WERI-Rb-1 (cell line): Measurements from ENCODE around the gene APLP2.

ENCODE experiments used
- DNase-seq: peaks from one replicate; pipeline ENCODE4 v3.0.0-alpha.2; 2020
- H3K27ac ChIP-seq: fragments of 250-450 bp; sonication (Bioruptor Pico); 2 replicates; pipeline ENCODE4 v1.5.1; 2020; ENCODE audit warnings: mild to moderate bottlenecking, moderate library complexity
- H3K27me3 ChIP-seq: fragments of 250-450 bp; sonication (Bioruptor Pico); 2 replicates; pipeline ENCODE4 v1.5.1; 2021; ENCODE audit warnings: mild to moderate bottlenecking, low read depth, moderate library complexity; ENCODE audit not compliant: insufficient read depth, severe bottlenecking
- H3K36me3 ChIP-seq: fragments of 250-450 bp; sonication (Bioruptor Pico); 2 replicates; pipeline ENCODE4 v1.5.1; 2020; ENCODE audit warnings: mild to moderate bottlenecking, moderate library complexity
- H3K4me3 ChIP-seq: 2 replicates; pipeline ENCODE4 v1.5.1; 2011; ENCODE audit warnings: low read depth, mild to moderate bottlenecking, control low read depth, low read length
- H3K9me3 ChIP-seq: fragments of 250-450 bp; sonication (Bioruptor Pico); 2 replicates; pipeline ENCODE4 v1.5.1; 2021; ENCODE audit warnings: mild to moderate bottlenecking, moderate library complexity; ENCODE audit not compliant: severe bottlenecking
- TF ChIP-seq, protein P1 (sequence below): IDR thresholded peaks from 2 replicates; pipeline ENCODE4 v1.5.1; 2011; ENCODE audit warnings: low read depth, mild to moderate bottlenecking, control low read depth, inconsistent platforms, low read length

Gene APLP2

DNA sequence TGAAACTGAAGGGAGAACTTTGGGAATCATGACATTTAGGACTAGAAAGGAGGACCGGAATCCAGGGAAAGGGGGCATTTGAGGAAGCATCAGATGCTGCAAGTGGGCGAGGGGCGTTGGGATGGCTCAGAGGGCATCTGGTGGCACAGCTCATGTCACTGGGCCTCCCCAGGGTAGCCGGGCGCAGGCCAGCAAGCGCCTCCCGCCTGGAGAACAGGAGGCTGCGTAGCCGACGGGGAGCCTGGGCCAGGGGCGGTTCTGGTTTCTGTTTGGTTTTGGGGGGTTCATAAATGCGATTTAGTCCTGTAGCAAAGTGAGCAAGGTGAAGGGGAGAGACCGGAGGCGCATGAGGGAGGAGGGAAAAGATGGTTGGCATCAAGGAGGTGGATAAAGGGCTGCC is 89.4 kb downstream of the APLP2 start:
- H3K4me3 ChIP-seq: no peak overlapping the region

DNA sequence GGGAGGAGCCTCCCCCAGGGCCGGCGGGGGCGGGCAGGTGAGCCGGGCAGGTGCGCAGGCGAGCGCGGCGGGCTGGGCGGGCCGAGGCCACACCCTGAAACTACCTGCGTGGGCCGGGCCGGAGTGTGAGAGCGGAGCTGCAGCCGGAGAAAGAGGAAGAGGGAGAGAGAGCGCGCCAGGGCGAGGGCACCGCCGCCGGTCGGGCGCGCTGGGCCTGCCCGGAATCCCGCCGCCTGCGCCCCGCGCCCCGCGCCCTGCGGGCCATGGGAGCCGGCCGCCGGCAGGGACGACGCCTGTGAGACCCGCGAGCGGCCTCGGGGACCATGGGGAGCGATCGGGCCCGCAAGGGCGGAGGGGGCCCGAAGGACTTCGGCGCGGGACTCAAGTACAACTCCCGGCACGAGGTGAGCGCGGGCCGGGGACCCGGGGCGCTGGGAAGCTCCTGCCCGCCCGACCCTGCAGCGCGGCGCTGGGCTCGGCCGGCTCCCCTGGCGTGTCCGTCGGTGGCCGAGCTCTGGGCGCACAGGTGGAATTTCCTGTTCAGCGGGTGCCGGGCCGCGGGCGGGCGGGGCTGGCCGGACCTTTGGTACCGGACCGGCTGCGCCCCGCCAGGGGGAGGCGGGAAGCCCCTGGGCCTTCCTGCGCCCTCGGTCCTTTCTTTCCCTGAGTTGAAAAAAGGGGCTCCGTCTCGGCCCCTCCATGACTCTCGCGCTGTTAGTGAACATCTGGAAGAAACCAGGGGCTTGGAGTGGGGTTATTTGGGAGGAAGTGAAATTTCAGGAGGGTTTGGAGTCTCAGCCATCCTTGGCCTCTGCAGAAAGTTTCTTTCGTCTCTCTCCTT is 90.2 kb downstream of the APLP2 start, which contains the start of gene ST14:
TSS of gene ST14 (plus strand) at position 126 of the 841 bp plus-strand sequence. CDS start at position 324, 198 bp downstream.
- TF ChIP-seq, protein P1, sequence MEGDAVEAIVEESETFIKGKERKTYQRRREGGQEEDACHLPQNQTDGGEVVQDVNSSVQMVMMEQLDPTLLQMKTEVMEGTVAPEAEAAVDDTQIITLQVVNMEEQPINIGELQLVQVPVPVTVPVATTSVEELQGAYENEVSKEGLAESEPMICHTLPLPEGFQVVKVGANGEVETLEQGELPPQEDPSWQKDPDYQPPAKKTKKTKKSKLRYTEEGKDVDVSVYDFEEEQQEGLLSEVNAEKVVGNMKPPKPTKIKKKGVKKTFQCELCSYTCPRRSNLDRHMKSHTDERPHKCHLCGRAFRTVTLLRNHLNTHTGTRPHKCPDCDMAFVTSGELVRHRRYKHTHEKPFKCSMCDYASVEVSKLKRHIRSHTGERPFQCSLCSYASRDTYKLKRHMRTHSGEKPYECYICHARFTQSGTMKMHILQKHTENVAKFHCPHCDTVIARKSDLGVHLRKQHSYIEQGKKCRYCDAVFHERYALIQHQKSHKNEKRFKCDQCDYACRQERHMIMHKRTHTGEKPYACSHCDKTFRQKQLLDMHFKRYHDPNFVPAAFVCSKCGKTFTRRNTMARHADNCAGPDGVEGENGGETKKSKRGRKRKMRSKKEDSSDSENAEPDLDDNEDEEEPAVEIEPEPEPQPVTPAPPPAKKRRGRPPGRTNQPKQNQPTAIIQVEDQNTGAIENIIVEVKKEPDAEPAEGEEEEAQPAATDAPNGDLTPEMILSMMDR: no peak
- no peak for DNase-seq
- Histone ChIP-seq H3K36me3 (no peaks in the 10 kb centered on the region), H3K27ac (no peak within 1 kb of the TSS), H3K4me3 (no peak within 1 kb of the TSS), H3K27me3 (no peaks in the 10 kb centered on the region), H3K9me3 (no peaks in the 10 kb centered on the region)

More for the DNA sequence above, 89.4 kb downstream of the APLP2 start:
- no peaks in the 10 kb centered on the region for H3K27me3 ChIP-seq
- H3K36me3 ChIP-seq: no peaks in the 10 kb centered on the region
- H3K9me3 ChIP-seq: no peaks in the 10 kb centered on the region
- no peak overlapping the region for H3K27ac ChIP-seq
- DNase-seq: no peak
- TF ChIP-seq, protein P1: no peak

DNA sequence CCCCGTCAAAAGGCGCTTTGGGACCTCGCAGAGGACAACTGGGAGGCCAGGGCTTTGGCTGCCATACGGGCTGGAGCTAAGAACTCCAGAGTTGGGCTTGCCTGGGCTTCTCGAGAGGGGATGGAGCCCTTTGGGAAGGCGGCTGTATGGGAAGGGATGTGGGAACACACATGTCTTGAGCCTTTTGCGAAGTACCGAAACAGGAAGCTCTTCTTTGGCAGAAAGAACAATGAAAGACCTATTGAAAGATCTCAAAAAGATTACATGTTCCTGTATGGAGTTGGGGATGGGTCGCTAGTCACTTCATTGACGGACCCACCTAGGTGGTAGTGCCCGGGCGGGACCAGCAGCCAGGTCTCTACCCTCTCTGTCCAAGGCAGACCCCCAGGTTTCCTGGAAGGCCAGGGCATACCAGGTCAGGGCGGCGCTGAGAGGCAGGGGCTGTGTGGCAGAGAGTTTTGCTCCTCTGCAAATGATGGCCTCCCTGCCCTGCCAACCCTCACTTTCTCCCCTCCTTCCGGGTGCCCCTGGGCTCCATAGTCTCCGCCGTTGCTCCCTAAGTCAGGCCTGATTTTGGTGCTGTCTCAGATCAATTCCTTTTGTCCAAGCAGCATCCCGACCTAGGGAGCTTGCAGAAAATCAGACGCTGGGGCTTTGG is 90.9 kb downstream of the APLP2 start:
- TF ChIP-seq, protein P1: no peak
- Histone ChIP-seq H3K36me3 (no peaks in the 10 kb centered on the region), H3K27me3 (no peaks in the 10 kb centered on the region), H3K9me3 (no peaks in the 10 kb centered on the region), H3K27ac (no peak overlapping the region), H3K4me3 (no peak overlapping the region)
- no peak for DNase-seq

DNA sequence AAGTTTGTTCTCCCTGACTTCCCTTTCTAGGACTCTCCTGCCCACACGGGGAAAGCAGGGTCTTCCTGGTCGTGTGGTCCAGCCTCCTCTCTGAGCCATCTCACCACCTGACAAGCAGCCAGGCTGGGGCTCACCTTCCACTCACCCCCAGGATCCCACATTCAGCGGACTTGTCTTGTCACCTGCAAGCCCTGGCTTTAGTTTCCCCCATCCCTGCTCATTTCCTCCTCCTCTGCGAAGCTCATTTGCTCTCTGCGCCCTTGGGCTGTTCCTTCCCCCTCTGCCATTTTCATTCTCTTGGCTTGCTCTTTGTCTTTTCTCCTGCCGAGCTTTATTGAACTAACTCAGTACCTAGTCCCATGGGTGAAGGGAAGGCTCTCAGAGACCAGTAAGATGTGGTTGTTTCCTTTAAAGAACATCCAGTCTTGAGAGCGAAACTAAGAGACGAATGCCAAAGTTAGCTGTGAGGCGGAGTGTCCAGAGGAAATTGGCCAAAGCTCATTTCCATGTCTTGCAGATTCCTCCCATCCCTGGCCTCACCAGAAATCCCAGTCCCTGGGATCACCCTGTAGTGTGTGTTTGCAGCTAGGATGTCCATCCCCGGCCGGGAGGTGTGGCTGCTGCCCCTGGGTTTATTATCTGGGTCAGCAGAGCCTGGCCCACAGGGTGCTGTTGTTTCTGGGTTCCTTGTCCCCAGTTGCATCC is 91.9 kb downstream of the APLP2 start:
- Histone ChIP-seq H3K9me3 (no peaks in the 10 kb centered on the region), H3K4me3 (no peak overlapping the region), H3K27me3 (no peaks in the 10 kb centered on the region), H3K36me3 (no peaks in the 10 kb centered on the region), H3K27ac (no peak overlapping the region)
- TF ChIP-seq, protein P1: no peak
- DNase-seq: no peak

DNA sequence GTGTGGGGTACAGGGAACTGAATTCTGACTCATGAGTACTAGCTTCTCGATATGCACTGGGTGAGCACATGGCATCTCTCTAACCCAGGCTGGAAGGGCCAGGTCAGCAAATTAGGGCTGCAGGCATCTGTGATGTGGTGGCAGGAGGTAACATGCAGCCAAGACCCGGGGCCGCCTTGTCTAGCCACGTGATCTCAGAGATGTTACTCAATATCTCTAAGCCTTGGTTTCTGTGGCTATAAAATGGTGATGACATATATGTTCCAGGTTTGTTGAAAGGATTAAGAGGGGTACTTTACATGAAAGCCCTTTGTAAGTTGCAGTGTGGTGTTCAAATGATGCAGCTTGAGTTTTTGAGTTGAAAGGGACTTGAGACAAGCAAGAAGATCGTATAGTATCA is 93.0 kb downstream of the APLP2 start:
- H3K9me3 ChIP-seq: no peaks in the 10 kb centered on the region
- TF ChIP-seq, protein P1: no peak
- no peaks in the 10 kb centered on the region for H3K27me3 ChIP-seq
- H3K27ac ChIP-seq: no peak overlapping the region
- H3K4me3 ChIP-seq: no peak overlapping the region
- no peak for DNase-seq
- H3K36me3 ChIP-seq: no peaks in the 10 kb centered on the region
